Liver (tissue), 9 donors: ENCODE data around the gene NAAA. TPM values are rescaled to one million over a fixed set of nuclear protein-coding genes. Genes with fewer than 3 reads are reported as not detected.

Source experiments
- DNase-seq: peaks from one replicate; pipeline ENCODE4 v3.0.0-alpha.2; 2017; ENCODE audit warnings: low spot score
- H3K27ac ChIP-seq, 2 donors: one replicate each; pipeline ENCODE4 v1.7.0; 2013; ENCODE audit warnings: inconsistent platforms in 2 of 2, low read length in 2 of 2, control low read depth in 1 of 2, low read depth in 1 of 2, mild to moderate bottlenecking in 1 of 2
- H3K27me3 ChIP-seq, 4 donors: one replicate each; pipeline versions ENCODE4 v1.6.1 to v1.7.0; 2013; ENCODE audit warnings: low read length in 3 of 4, inconsistent platforms in 1 of 4, mild to moderate bottlenecking in 1 of 4, moderate library complexity in 1 of 4; ENCODE audit not compliant: control insufficient read depth in 4 of 4, insufficient read depth in 4 of 4
- H3K36me3 ChIP-seq, 4 donors: one replicate each; pipeline versions ENCODE4 v1.6.1 to v1.7.0; 2013; ENCODE audit warnings: low read length in 3 of 4, mild to moderate bottlenecking in 3 of 4, low read depth in 1 of 4, moderate library complexity in 1 of 4; ENCODE audit not compliant: control insufficient read depth in 4 of 4, insufficient read depth in 3 of 4
- H3K4me1 ChIP-seq, 4 donors: one replicate each; pipeline versions ENCODE4 v1.6.1 to v1.7.0; 2013; ENCODE audit warnings: low read length in 3 of 4, mild to moderate bottlenecking in 3 of 4, moderate library complexity in 1 of 4; ENCODE audit not compliant: control insufficient read depth in 4 of 4, insufficient read depth in 4 of 4
- H3K4me3 ChIP-seq, 3 donors: one replicate each; pipeline versions ENCODE4 v1.6.1 to v1.7.0; 2013; ENCODE audit warnings: low read length in 3 of 3, control low read depth in 1 of 3, low read depth in 1 of 3, mild to moderate bottlenecking in 1 of 3
- H3K9ac ChIP-seq, 2 donors: one replicate each; pipeline ENCODE4 v1.7.0; 2013; ENCODE audit warnings: low read length in 2 of 2, mild to moderate bottlenecking in 2 of 2, moderate library complexity in 2 of 2, control low read depth in 1 of 2, low read depth in 1 of 2
- H3K9me3 ChIP-seq, 4 donors: one replicate each; pipeline versions ENCODE4 v1.6.1 to v1.7.0; 2013; ENCODE audit warnings: low read length in 3 of 4; ENCODE audit not compliant: control insufficient read depth in 4 of 4
- EGR1 ChIP-seq, 2 donors: IDR thresholded peaks; 2 replicates each; pipeline ENCODE4 v1.6.1; 2016 to 2018; ENCODE audit warnings: antibody characterized with exemption in 2 of 2, low read depth in 2 of 2
- FOXA1 ChIP-seq: IDR thresholded peaks from 2 replicates; pipeline ENCODE4 v1.6.1; 2016; ENCODE audit warnings: antibody characterized with exemption
- FOXA2 ChIP-seq: IDR thresholded peaks from 2 replicates; pipeline ENCODE4 v1.6.1; 2016; ENCODE audit warnings: antibody characterized with exemption
- GABPA ChIP-seq, 2 donors: IDR thresholded peaks in 1 of 2; conservative IDR thresholded peaks in 1 of 2; 2 replicates each; pipeline ENCODE4 v1.6.1; 2016; ENCODE audit warnings: antibody characterized with exemption in 2 of 2, mild to moderate bottlenecking in 1 of 2, moderate library complexity in 1 of 2
- HNF4A ChIP-seq, 2 donors: conservative IDR thresholded peaks; 2 replicates each; pipeline ENCODE4 v1.6.1; 2016; ENCODE audit warnings: antibody characterized with exemption in 2 of 2, mild to moderate bottlenecking in 2 of 2
- HNF4G ChIP-seq: IDR thresholded peaks from 2 replicates; pipeline ENCODE4 v1.6.1; 2016; ENCODE audit warnings: antibody characterized with exemption
- JUND ChIP-seq, 2 donors: IDR thresholded peaks; 2 replicates each; pipeline ENCODE4 v1.6.1; 2016; ENCODE audit warnings: antibody characterized with exemption in 2 of 2
- NR2F2 ChIP-seq: IDR thresholded peaks from 2 replicates; pipeline ENCODE4 v1.6.1; 2016; ENCODE audit warnings: antibody characterized with exemption
- RXRA ChIP-seq, 2 donors: IDR thresholded peaks; 2 replicates each; pipeline ENCODE4 v1.6.1; 2017 to 2018; ENCODE audit warnings: antibody characterized with exemption in 2 of 2, mild to moderate bottlenecking in 1 of 2
- SP1 ChIP-seq: IDR thresholded peaks from 2 replicates; pipeline ENCODE4 v1.6.1; 2018; ENCODE audit warnings: antibody characterized with exemption, mild to moderate bottlenecking
- WGBS: extraction: QIAGEN DNeasy Blood & Tissue Kit; methylation state at CpG from one replicate; pipeline ENCODE4 v1.1.7; 2013; 5-methylcytosine and 5-hydroxymethylcytosine counted together
- polyA plus RNA-seq, 2 donors: library from polyadenylated mRNA; stranded (reverse) in 1 of 2; unstranded in 1 of 2; fragments of 200-250 nt in 1 of 2; fragments of >200 nt in 1 of 2; fragmentation: Nextera tagmentation in 1 of 2; extraction: Ambion mirVana in 1 of 2; gene quantifications; one replicate each; pipeline versions ENCODE4 v1.2.1 to v1.2.3, GENCODE V29; 2013 to 2015
- total RNA-seq, 2 donors: library from RNA; depleted of rRNA; stranded (reverse); fragments of >200 nt; gene quantifications; one replicate each; pipeline ENCODE4 v1.2.3, GENCODE V29; 2014
- TF ChIP-seq, protein P1 (sequence below): IDR thresholded peaks from 2 replicates; pipeline ENCODE4 v1.6.1; 2016; ENCODE audit warnings: antibody characterized with exemption
- TF ChIP-seq, protein P2 (sequence below): IDR thresholded peaks from 2 replicates; pipeline ENCODE4 v1.6.1; 2016; ENCODE audit warnings: antibody characterized with exemption
- TF ChIP-seq, protein P3 (sequence below): fragments of 150-350 bp; IDR thresholded peaks from 2 replicates; pipeline ENCODE4 v1.5.1; 2017; ENCODE audit warnings: improper control_type of control experiment, low read depth, low read length; ENCODE audit not compliant: missing input control
- donor health status: healthy.
- donor health status: healthy.
- donor health status: healthy.
- donor health status: healthy.
- donor health status: healthy.

Gene NAAA
- total and polyA plus RNA-seq, 4 donors: 42.2 to 122 (median 57.2) TPM

DNA sequence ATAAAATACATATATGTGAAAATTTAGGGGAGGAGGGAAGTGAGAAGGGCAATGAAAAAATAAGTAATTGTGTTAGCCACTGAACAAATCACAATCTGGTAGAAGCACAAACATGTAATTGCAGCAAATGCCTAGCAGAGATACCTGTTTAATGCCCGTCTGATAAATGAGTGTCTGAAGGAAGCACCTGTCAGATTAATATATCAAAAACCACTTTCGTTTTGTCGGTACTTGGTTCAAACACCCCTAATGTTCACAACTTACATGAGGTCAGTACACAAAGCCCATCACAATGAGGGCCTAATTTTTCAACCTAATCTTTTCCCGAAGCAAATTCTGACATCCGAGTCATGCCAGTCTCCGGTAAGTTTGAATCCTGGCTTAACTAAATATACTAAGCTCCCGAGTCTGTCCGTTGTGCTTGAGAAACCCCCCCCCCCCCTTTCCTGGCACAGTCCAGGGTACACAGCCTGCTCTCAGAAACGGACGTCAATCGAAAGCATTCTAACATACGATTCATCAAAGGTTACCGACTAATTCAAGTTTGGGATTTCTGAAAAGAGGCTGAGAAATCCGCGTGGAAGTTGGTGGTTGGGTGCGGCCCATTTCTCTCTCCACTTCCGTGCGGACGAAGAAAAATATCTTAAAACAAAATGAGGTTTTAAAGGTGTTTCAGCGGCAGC, 49.2 kb upstream of the NAAA start (continued):
- TF ChIP-seq, protein P1, sequence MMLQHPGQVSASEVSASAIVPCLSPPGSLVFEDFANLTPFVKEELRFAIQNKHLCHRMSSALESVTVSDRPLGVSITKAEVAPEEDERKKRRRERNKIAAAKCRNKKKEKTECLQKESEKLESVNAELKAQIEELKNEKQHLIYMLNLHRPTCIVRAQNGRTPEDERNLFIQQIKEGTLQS: no peak
- TF ChIP-seq, protein P2, sequence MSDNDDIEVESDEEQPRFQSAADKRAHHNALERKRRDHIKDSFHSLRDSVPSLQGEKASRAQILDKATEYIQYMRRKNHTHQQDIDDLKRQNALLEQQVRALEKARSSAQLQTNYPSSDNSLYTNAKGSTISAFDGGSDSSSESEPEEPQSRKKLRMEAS: no peak
- no peak for TF ChIP-seq RXRA (IDR thresholded peaks at IDR 0.05)

DNA sequence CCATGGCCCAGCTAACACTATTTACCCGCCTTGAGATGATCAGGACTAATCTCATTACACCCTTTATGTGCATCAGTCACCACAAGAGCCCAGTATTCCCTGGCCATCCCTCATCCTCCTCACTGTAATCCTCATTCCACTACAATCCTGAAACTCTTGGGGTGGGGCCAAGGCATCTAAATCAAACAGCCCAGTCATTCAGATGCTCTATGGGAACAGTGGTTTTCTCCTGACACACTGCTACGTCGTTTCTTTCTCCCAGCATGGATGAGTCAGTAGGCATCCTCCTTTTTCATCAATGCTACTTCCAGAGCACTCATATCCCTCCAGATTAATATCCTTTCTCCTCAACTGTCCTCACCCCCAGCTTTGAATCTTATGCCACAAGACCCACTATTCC, 44.3 kb upstream of the NAAA start:
- Histone ChIP-seq H3K4me1 (peaks cover 5 to 22% (median 17%) of the 10 kb centered on the region in 4 donors), H3K36me3 (peaks cover 1 to 17% (median 14%) of the 10 kb centered on the region in 4 donors), H3K27ac (no peak overlapping the region), H3K27me3 (no peaks in the 10 kb centered on the region), H3K9me3 (no peaks in the 10 kb centered on the region), H3K9ac (no peak overlapping the region), H3K4me3 (no peak overlapping the region)
- no peak for DNase-seq
- TF ChIP-seq EGR1 (IDR thresholded peaks at IDR 0.05; ENCODE audit: low read depth in 2 of 2) (no peak), FOXA1 (no peak), FOXA2 (no peak), JUND (IDR thresholded peaks at IDR 0.05) (no peak), RXRA (IDR thresholded peaks at IDR 0.05) (no peak), HNF4G (no peak), GABPA (IDR thresholded peaks at IDR 0.05 in 1 of 2, conservative IDR thresholded peaks at IDR 0.05 in 1 of 2) (no peak), NR2F2 (no peak), SP1 (no peak)
- TF ChIP-seq, protein P1: no peak
- WGBS: 91% methylated on average over 3 of the region's 3 CpGs

DNA sequence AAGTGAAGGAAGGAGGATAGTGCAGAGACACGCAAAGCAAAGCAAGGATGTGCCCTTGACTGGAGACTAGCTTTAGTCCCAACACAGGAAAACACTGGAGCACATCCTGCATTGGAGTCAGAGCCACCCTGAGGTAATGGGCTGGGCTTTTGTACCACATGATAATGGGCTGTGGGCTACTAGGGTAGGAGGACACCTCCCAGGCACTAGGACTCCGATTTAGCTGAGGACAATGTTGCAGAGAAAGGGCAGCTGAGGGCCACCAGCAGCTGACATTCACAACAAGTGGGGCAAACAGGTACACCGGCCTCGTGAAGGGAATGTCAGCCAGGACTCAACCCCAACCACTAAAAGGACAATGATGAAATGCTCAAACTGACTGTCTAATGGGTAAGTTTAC, 39.8 kb upstream of the NAAA start:
- no peak overlapping the region for H3K4me3 ChIP-seq
- WGBS: 84% methylated on average over 4 of the region's 4 CpGs
- peaks cover 8 to 46% (median 38%) of the 10 kb centered on the region in 4 donors for H3K36me3 ChIP-seq

More for the DNA sequence above, 39.8 kb upstream of the NAAA start:
- no peak for DNase-seq
- peaks cover 0 to 1% (median 0%) of the 10 kb centered on the region in 4 donors for H3K4me1 ChIP-seq
- H3K9me3 ChIP-seq: no peaks in the 10 kb centered on the region
- no peaks in the 10 kb centered on the region for H3K27me3 ChIP-seq
- TF ChIP-seq, protein P3, sequence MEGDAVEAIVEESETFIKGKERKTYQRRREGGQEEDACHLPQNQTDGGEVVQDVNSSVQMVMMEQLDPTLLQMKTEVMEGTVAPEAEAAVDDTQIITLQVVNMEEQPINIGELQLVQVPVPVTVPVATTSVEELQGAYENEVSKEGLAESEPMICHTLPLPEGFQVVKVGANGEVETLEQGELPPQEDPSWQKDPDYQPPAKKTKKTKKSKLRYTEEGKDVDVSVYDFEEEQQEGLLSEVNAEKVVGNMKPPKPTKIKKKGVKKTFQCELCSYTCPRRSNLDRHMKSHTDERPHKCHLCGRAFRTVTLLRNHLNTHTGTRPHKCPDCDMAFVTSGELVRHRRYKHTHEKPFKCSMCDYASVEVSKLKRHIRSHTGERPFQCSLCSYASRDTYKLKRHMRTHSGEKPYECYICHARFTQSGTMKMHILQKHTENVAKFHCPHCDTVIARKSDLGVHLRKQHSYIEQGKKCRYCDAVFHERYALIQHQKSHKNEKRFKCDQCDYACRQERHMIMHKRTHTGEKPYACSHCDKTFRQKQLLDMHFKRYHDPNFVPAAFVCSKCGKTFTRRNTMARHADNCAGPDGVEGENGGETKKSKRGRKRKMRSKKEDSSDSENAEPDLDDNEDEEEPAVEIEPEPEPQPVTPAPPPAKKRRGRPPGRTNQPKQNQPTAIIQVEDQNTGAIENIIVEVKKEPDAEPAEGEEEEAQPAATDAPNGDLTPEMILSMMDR: no peak
- TF ChIP-seq, protein P2: no peak
- TF ChIP-seq HNF4A (conservative IDR thresholded peaks at IDR 0.05) (no peak), RXRA (IDR thresholded peaks at IDR 0.05) (no peak), SP1 (no peak), JUND (IDR thresholded peaks at IDR 0.05) (no peak)
- H3K27ac ChIP-seq: no peak overlapping the region
- no peak overlapping the region for H3K9ac ChIP-seq
